Stimulated activated CD4-positive, alpha-beta T cell treated with anti-CD3 and anti-CD28 coated beads, Interleukin-1b, Interleukin-23, amount 100 ng/mL, for 24 hours (primary cell): Measurements from ENCODE around the gene KHDC4.
"Not testable (repeated sequence)": the region's sequence is repeated elsewhere in the genome, so short reads cannot be mapped to it uniquely, and the experiment has no call there.

Source experiments
- DNase-seq, 4 experiments: peaks; one replicate each; pipeline ENCODE4 v3.0.0-alpha.2; 2020; ENCODE audit warnings: low read depth in 4 of 4, low spot score in 1 of 4

The KHDC4 gene

DNA sequence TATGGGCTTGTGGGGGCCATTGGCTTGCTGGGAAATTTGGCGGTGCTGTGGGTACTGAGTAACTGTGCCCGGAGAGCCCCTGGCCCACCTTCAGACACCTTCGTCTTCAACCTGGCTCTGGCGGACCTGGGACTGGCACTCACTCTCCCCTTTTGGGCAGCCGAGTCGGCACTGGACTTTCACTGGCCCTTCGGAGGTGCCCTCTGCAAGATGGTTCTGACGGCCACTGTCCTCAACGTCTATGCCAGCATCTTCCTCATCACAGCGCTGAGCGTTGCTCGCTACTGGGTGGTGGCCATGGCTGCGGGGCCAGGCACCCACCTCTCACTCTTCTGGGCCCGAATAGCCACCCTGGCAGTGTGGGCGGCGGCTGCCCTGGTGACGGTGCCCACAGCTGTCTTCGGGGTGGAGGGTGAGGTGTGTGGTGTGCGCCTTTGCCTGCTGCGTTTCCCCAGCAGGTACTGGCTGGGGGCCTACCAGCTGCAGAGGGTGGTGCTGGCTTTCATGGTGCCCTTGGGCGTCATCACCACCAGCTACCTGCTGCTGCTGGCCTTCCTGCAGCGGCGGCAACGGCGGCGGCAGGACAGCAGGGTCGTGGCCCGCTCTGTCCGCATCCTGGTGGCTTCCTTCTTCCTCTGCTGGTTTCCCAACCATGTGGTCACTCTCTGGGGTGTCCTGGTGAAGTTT lies 7.8 kb upstream of the KHDC4 start:
- DNase-seq: no peak

DNA sequence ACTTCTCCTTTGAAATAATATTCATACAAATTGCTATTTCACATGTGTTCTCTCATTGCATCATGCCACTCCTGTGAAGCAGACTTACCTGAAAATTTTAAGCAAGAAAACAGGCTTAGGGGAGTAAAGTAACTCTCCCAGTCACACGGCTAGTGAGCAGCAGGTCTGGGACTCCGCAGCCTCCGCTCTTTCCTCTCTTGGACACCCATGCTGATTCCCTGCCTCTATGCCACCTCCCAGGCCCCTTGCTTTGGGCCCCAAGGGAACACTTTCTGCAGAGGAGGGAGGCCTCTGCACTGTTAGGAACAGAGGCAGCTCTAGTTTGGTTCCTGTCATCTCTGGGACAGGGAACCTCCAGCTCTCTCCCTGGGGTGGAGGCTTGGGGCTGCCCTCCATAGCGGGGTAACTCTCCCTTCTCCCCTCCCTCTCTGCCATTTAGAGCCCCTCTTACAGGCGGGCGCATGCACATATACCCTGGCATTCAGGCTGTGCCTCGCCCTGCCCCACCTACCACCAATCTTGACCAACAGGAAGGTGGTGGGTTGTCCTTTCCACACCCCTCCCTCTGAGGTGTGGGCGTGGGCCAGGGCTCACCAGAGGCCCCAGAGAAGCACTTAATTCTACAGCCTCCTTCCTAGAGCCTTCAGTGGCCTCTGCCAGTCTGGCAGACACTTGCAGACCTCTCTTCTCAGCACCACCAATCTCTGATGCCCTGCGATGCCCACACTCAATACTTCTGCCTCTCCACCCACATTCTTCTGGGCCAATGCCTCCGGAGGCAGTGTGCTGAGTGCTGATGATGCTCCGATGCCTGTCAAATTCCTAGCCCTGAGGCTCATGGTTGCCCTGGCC lies 7.0 kb upstream of the KHDC4 start, which contains the start of gene RXFP4:
Gene RXFP4, plus strand, starts transcription at position 646 of the 852 bp plus-strand sequence. Its CDS starts 72 bp downstream, at position 718.
- no peak for DNase-seq

DNA sequence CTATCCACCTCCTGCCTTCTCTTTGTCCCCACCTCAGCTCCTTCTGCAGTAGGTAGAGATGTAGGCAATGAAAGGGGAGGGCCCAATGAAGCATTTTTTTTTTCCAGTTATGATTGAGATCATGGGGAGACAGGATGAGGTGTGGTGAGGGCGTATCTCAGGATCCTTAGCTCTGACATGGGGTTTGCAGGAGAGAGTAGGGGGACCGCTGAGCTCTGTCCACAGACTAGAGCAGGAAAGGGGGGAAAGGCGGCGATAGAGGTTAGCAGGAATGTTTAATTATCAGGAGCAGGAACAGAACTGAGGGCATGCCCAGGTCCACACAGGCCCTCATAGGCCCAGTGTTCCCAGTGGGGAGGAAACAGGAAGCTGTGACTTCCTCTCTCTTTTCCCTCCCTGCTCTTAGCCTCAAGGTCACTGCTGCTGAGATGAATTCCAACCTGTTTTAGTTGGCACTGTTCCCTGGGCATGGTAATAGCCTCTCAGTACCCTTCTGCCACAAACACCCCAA lies 6.3 kb upstream of the KHDC4 start:
- no peak for DNase-seq

DNA sequence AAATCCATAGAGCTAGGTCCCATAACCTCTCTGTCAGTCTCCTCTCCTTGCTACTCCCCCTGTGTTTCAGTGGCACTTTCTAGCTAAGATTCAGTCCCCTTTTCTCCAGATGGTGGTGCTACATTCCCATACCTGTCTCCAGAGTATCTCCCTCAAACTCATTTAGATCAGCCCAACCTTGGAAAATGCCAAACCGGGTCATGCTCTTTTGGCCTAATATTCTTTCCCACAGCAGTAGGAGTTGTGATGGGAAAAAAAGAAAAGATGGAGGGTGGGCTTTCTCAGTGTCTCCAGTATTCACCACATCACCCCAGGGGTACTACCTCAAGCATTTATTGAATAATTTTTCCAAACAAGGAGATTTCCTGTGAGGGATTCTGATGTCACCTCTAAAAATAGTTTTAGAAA lies 4.0 kb upstream of the KHDC4 start:
- no peak for DNase-seq

DNA sequence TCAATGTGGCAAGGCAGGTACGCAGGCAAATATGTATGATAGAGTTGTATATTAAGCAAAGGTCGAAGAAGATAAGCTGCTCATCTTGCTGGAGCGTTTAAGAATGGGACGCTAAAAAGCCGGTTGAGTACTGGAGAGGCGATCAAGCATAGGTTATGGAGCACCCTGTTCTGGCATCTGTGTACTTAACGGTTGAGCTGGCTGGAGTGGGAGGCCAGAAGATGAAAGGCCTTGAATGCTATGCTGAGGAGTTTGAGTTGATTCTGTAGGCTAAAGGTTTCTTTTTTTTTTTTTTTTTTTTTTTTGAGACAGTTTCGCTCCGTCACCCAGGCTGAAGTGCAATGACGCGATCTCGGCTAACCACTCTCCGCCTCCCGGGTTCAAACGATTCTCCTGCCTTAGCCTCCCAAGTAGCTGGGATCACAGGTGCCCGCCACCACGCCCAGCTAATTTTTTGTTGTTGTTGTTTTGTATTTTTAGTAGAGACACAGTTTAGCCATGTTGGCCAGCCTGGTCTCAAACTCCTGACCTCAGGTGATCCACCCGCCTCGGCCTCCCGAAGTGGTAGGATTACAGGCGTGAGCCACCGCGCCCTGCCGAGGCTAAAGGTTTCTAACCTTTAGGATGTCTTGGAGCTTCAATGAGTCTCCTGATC lies 850 bp upstream of the KHDC4 start:
- no peak for DNase-seq

DNA sequence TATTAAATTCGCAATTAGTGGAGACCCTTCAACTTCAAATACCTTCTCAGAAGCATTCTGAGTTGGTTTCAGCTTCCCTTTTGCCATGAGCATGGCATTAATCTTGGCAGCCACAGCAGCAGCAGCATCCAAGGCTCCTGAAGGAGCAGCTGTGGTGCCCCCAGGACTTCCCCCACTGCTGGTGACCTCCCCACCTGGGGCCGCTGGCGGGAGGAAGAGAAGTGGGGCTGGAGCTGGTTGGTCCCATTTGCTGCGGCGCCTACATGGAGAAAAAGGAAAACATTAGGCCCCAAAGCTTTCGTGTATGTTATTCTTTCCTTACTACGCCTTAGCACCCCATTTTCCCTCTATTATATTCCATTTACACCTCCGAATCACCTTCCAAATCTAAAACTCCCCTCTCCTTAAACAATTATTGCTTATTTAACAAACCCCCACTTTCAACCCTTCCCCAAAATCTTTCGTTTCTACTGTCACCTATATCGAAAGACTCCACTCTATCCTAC lies 569 bp downstream of the KHDC4 start:
- no peak for DNase-seq

DNA sequence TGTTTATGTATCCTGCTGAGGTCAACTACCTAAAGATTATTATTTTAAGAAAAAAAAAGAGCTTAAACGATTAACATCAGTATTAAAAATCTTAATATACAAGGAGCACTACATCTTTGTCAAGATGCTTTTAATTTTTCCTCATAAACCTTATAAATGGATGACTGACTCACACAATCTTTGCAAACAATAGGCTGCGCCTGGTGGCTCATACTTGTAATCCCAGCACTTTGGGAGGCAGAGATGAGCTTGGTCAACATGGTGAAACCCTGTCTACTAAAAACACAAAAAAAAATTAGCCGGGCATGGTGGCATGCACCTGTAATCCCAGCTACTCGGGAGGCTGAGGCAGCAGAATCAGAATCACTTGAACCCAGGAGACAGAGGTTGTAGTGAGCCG lies 1.7 kb downstream of the KHDC4 start:
- DNase-seq: no peak

DNA sequence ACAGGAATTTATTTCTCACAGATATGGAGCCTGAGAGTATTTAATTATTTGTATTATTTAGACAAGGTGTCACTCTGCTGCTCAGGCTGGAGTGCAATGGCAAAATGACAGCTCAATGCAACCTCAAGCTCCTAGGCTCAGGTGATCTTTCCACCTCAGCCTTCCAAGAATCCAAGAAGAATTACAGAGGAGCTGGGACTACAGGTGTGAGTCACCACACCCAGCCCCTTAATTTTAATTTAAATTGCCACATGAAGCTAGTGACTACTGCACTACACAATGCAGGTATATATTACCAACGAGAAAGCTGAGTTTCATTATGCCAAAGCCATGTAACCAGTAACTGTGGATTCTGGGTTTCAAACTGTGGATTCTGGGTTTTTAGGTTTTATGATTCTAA lies 2.1 kb downstream of the KHDC4 start:
- DNase-seq: no peak

DNA sequence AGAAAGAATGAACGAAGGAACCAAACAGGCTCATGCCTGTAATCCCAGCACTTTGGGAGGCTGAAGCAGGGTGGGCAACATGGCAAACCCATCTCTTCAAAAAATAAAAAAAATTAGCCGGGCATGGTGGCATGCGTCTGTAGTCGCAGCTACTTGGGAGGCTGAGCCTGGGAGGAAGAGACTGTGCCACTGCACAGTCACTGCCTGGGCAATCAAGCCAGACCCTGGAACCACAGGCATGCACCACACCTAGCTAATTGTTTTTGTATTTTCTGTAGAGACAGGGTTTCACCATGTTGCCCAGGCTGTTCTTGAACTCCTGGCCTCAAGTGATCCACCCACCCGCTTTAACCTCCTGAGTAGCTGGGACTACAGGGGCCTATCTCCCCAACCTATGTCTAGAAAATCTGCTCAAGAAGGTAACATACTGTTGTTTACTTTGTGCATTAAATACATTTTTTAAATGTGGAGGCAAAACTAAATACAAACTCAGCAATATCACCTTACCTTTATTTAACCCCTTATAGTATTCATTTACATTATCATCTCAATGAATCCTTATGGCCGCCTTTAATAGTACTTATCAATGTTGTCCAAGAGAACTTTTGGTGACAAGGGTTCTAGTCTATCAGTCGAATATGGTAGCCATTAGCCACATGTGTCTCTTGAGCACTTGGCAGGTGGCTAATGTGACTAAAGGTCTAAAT lies 2.7 kb downstream of the KHDC4 start:
- no peak for DNase-seq

DNA sequence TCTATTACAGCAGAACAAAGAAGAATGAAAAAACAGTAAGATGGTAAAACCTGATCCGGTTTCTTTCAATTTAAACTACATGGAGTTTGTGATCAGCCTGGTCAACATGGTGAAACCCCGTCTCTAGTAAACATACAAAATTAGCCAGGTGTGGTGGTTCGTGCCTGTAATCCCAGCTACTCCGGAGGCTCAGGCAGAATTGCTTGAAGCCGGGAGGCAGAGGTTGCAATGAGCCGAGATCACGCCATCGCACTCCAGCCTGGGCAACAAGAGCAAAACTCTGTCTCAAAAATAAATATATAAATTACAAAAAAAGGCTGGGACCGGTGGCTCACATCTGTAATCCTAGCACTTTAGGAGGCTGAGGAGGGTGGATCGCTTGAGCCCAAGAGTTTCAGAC lies 3.5 kb downstream of the KHDC4 start:
- not testable (repeated sequence) for DNase-seq

DNA sequence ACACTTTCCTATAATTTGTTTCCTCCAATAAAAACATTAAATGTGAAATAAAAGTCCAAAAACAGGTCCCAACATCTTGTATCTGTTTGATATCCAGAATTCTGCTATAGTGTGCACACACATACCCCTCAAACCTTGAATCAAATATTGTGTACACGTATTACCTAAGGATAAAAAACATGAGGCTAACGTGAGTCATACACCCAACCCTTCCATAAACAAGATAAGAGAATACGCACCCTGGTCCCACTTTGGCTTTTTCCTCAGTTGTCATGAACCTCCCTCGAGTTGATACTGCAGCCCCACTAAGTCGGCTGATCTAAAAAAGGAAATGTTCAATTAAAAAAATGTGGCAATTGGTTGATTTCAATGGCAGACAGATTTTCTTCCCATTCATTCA lies 5.2 kb downstream of the KHDC4 start:
- DNase-seq: no peak

DNA sequence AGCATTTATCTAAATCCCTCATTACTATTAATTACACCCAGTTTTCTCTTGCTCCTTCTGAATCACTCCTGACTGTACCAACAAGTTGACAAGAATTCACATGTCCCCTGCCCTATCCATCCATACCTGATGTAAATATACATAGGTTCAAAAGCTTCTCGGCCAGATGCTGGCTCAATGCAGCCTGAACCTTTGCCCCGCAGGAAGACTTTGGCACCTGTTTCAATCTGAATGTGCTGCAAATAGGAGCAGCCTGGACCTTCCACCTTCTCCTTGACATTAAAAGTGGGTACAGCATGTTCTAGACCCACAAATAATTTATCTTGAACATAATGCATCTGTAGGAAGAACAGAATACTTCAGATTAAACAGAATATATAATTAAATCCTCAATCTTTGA lies 8.7 kb downstream of the KHDC4 start:
- no peak for DNase-seq

DNA sequence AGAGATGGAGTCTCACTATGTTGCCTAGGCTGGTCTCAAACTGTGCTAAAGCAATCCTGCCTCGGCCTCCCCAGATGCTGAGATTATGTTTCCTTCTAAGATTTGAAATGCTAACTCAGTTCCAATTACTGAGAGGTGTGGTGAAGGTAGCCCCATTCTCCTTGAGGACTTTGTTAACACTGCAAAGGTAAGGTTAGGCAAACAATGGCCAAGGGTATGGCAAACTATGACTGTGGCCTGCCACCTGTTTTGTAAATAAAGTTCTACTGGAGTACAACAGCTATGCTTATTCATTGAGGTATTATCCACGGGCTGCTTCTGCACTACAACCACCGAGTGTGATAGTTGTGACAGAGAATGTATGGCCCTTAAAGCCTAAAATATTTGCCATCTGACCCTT lies 13.5 kb downstream of the KHDC4 start:
- DNase-seq: no peak

DNA sequence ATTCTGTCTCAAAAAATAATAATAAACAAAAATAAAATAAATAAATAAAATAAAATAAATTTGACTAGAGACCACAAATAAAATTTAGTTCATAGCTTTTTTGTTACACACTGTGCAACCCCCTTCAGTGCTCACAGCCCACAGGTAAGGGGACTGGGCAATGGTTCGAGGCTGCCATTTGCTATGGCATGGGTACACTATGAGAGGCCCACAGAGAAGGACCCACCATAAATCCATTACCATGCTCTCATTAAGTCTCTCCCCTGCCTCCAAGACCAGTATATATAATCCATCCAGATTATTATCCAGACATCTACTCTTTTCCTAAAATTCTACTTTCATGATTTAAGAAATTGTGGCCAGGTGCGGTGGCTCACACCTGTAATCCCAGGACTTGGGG lies 14.4 kb downstream of the KHDC4 start:
- no peak for DNase-seq

DNA sequence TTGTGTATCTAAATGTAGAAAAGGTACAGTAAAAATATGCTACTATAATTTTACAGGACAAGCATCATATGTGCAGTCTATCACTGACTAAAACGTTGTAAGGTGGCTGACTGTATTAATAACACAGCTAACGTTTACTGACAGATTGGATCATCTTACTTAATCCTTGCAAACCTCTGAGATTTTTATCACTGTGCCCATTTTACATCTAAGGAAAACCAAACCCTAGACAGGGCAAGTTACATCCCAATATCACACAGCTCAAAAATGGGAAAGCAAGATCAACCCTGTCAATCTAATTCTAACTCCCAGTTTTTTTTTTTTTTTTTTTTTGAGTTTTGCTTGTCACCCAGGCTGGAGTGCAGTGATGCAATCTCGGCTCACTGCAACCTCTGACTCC lies 15.6 kb downstream of the KHDC4 start:
- no peak for DNase-seq

DNA sequence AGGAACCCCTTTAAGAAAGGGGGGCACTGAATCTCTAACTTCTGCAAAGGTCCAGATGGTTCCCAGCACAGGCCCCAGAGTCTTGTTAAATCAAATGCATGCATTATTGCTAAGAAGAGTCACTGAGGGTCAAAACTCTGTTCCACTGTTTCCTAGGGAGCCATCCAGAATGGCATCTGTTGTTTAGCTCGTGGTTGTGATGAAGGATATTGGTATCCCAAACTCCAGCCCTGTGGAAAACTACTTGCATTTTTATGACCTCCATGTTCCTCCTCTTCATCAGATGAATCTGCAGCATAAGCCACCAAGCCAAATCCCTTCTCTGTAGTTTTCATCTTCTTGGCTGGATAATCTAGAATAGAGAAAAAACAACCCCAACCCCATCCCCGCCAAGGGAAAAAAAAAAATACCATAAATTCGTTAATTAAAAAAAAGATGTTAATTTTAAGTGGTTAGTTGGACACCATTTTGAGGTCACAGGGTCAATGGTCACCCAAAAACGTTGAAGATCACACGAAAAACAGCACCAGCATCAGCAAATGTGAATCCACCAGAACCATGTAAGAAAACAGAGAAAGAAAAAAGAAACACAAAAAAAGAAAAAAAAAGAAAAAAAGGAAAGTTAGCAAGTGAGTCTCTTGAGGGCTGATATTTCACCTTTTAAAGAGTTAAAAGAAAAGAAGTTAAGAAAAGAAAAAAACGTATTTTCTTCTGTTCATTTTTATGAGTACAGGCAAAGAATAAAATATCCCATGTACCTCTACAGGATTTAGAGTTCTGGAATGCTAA lies 20.1 kb downstream of the KHDC4 start:
- DNase-seq: no peak

DNA sequence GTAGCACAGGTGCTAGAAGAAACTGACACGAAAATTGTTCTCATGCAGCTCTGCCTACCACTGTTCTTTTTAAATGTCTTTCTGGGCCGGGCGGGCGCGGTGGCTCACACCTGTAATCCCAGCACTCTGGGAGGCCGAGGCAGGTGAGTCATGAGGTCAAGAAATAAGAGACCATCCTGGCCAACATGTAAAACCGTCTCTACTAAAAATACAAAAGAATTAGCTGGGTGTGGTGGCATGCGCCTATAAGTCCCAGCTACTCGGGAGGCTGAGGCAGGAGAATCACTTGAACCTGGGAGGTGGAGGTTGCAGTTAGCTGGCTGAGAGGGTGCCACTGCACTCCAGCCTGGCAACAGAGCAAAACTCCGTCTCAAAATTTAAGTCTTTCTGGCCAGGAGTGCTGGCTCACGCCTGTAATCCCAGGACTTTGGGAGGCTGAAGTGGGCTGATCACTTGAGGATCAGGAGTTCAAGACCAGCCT lies 22.1 kb downstream of the KHDC4 start:
- DNase-seq: no peak

DNA sequence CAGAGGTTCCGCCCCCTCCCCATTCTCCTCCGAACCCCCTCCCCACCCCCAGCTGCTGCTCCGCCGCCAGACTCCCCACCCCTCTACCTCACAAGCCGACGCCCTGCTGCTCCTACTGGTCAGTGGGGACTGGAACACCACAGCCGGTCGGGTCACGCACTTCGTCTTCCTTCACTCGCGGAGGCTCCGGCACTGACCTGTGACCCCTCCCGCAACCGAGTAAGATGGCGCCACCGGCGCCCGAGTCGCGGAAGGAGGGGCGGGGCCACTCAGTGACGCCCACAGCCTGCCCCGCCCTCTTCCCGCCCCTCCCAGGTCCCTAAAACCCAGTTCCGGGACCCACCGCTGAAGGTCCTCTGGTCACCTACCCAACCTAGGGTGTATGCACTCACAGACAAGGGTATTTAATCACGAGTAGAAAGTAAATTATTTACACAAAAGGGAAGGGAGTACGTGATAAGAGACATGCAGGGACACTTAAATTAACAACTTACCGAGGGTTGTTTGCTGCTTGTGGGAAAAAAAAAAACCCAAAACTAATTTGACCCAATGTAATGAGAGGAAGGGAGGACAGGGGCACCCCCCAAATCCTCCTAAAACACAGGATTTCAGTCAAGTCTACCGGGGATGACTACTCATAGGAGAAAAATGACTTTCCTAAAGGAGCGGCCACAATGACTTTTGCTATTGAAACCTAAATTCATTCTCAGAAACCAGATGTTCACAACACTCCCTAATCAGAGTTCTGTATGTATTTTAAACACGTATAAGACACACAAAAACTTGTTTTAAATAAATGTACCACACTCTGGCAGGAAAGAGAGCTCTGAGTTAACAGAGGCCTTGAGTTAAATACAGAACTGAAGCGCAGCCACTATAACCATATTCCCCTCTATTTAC lies 22.8 kb downstream of the KHDC4 start, which contains the start of gene RIT1:
Gene RIT1, minus strand, starts transcription at position 194 of the 900 bp plus-strand sequence. CDS start 588 bp downstream, outside the sequence.
- peak; percentile 70 to 81 (median 72) for DNase-seq

DNA sequence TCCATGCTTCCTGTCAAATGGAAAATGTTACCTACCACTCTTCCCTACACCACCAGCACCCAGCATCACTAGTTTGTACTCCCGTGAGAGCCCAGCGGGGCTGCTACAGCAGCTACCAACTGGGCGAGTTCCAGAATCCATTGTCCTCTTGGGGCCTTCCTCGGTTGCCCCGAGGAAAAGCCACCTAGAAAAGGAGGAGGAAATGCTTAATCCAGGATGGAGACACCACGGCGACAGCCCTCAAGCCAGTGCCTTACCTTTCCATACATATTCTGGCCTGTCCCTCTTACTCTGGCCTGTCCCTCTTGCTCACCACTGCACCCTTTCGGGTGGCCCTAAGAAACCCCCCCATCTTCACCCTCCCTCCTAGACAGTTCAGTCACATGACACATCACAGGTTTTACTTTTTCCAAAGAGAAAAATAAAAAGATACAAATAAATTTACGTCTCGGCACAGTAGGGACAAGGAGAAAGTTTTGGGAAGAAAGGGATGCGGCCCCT lies 23.5 kb downstream of the KHDC4 start:
- DNase-seq: no peak
